HepG2 (cell line): Measurements from ENCODE around the gene AJUBA. TPM values are rescaled to one million over a fixed set of nuclear protein-coding genes. Genes with fewer than 3 reads are reported as not detected.

Experiments
- ADNP ChIP-seq: sonication (generic); formaldehyde crosslinking; IDR thresholded peaks from 2 replicates; pipeline ENCODE4 v1.4.0; 2020; ENCODE audit warnings: missing genetic modification reagents
- ARNT2 ChIP-seq: sonication (generic); formaldehyde crosslinking; IDR thresholded peaks from 2 replicates; pipeline ENCODE4 v1.8.0; 2022; ENCODE audit warnings: mild to moderate bottlenecking, low read depth, missing genetic modification reagents, moderate library complexity
- CTCF ChIP-seq: sonication (generic); formaldehyde crosslinking; IDR thresholded peaks from 2 replicates; pipeline ENCODE4 v1.5.0; 2020; ENCODE audit warnings: mild to moderate bottlenecking, missing genetic modification reagents, moderate library complexity
- DDIT3 ChIP-seq: sonication (generic); formaldehyde crosslinking; IDR thresholded peaks from 2 replicates; pipeline ENCODE4 v1.4.0; 2020; ENCODE audit warnings: mild to moderate bottlenecking, missing genetic modification reagents
- MAX ChIP-seq: IDR thresholded peaks from 2 replicates; pipeline ENCODE4 v1.6.1; 2012; ENCODE audit warnings: inconsistent platforms
- NRL ChIP-seq: sonication (generic); formaldehyde crosslinking; IDR thresholded peaks from 2 replicates; pipeline ENCODE4 v1.5.0; 2020; ENCODE audit warnings: missing genetic modification reagents, mild to moderate bottlenecking, moderate library complexity, borderline replicate concordance
- PRDM10 ChIP-seq: sonication (generic); formaldehyde crosslinking; IDR thresholded peaks from 2 replicates; pipeline ENCODE4 v1.4.0; 2020; ENCODE audit warnings: low read depth, missing genetic modification reagents
- PTBP1 ChIP-seq: fragments of 200-400 bp; formaldehyde crosslinking; IDR thresholded peaks from 2 replicates; pipeline ENCODE4 v1.6.1; 2018; ENCODE audit warnings: low read length, low read depth; ENCODE audit not compliant: poor library complexity, severe bottlenecking
- SOX13 ChIP-seq, 3 experiments: fragments of 450-650 bp in 1 of 3; sonication (generic) in 1 of 3; formaldehyde crosslinking in 1 of 3; IDR thresholded peaks in 2 of 3; conservative IDR thresholded peaks in 1 of 3; 2 replicates each; pipeline versions ENCODE4 v1.5.0 to v1.6.1; 2016 to 2020; ENCODE audit warnings: antibody characterized with exemption in 1 of 3, mild to moderate bottlenecking in 1 of 3, missing compliant biosample characterization in 1 of 3, missing genetic modification reagents in 1 of 3, moderate library complexity in 1 of 3
- TGIF2 ChIP-seq: IDR thresholded peaks from 2 replicates; pipeline ENCODE4 v1.6.1; 2016; ENCODE audit warnings: control low read depth, missing compliant biosample characterization
- ZFP90 ChIP-seq: sonication (generic); formaldehyde crosslinking; IDR thresholded peaks from 2 replicates; pipeline ENCODE4 v1.8.0; 2022; ENCODE audit warnings: missing genetic modification reagents, mild to moderate bottlenecking, inconsistent platforms, borderline replicate concordance
- ZNF138 ChIP-seq: sonication (generic); formaldehyde crosslinking; IDR thresholded peaks from 2 replicates; pipeline ENCODE4 v1.5.0; 2020; ENCODE audit warnings: mild to moderate bottlenecking, low read depth, missing genetic modification reagents
- ZNF280D ChIP-seq: sonication (generic); formaldehyde crosslinking; IDR thresholded peaks from 2 replicates; pipeline ENCODE4 v1.5.1; 2020; ENCODE audit warnings: mild to moderate bottlenecking, missing genetic modification reagents
- ZNF383 ChIP-seq: sonication (generic); formaldehyde crosslinking; IDR thresholded peaks from 2 replicates; pipeline ENCODE4 v1.4.0; 2020; ENCODE audit warnings: missing genetic modification reagents, mild to moderate bottlenecking, borderline replicate concordance
- ZNF557 ChIP-seq: sonication (generic); formaldehyde crosslinking; IDR thresholded peaks from 2 replicates; pipeline ENCODE4 v1.4.0; 2020; ENCODE audit warnings: missing genetic modification reagents
- ZNF558 ChIP-seq: sonication (generic); formaldehyde crosslinking; IDR thresholded peaks from 2 replicates; pipeline ENCODE4 v1.9.0; 2022; ENCODE audit warnings: mild to moderate bottlenecking, missing genetic modification reagents, borderline replicate concordance
- ZNF567 ChIP-seq: sonication (generic); formaldehyde crosslinking; IDR thresholded peaks from 2 replicates; pipeline ENCODE4 v1.8.1; 2023; ENCODE audit warnings: mild to moderate bottlenecking, missing genetic modification reagents, borderline replicate concordance
- polyA plus RNA-seq, 8 experiments: library from polyadenylated mRNA; depleted of rRNA in 3 of 8; stranded (reverse) in 7 of 8; unstranded in 1 of 8; fragments of >200 nt; fragmentation: Illumina TruSeq in 4 of 8; extraction: Trizol in 4 of 8; gene quantifications; 2 replicates each; pipeline versions ENCODE4 v1.2.1 to v1.2.3, GENCODE V29; 2011 to 2016; ENCODE audit warnings: low read depth in 4 of 8, missing spikeins in 1 of 8, mixed read lengths in 1 of 8; ENCODE audit not compliant: insufficient read depth in 1 of 8
- total RNA-seq, 5 experiments: library from RNA; depleted of rRNA; stranded (reverse); fragments of >200 nt; fragmentation: Illumina TruSeq; extraction: Trizol; gene quantifications; 2 replicates each; pipeline ENCODE4 v1.2.3, GENCODE V29; 2016; ENCODE audit warnings: low read depth in 1 of 5

The AJUBA gene
- total and polyA plus RNA-seq, 2 of the 13 experiments (the other 11 are each of a cell fraction or from before 2014, with no cell fraction given), result 157 to 241 TPM

GRCh38 chr14:22981090-22981875, 1.1 kb downstream of the AJUBA start (continued):
- peak; percentile 86; the same call in 1 of the 2 replicates for TF ChIP-seq ZNF280D (CRISPR knock-in tag)
- no peak for TF ChIP-seq ZNF557 (CRISPR knock-in tag)
- TF ChIP-seq NRL (CRISPR knock-in tag), result no peak
- no peak for TF ChIP-seq ZFP90 (CRISPR knock-in tag)
- TF ChIP-seq MAX, result no peak
- 0 out of 2 replicates have a peak, but pooled peaks have one; percentile 30 for TF ChIP-seq ZNF383 (CRISPR knock-in tag)
- no peak for TF ChIP-seq PTBP1
- TF ChIP-seq ARNT2 (CRISPR knock-in tag), result no peak
- no peak for TF ChIP-seq TGIF2 (CRISPR knock-in tag)
- peak; percentile 71 for TF ChIP-seq ZNF567 (CRISPR knock-in tag)
- no peak for TF ChIP-seq SOX13 (IDR thresholded peaks at IDR 0.05)
- TF ChIP-seq SOX13 (CRISPR knock-in tag; conservative IDR thresholded peaks at IDR 0.05 in 1 of 2, IDR thresholded peaks at IDR 0.05 in 1 of 2), result peak in 1 of 2 experiments; percentile 88; a peak in 2 of 4 replicates
- no peak; the same call in 1 of the 2 replicates for TF ChIP-seq PRDM10 (CRISPR knock-in tag)
- TF ChIP-seq DDIT3 (CRISPR knock-in tag), result no peak
- no peak for TF ChIP-seq ZNF558
- TF ChIP-seq ZNF138 (CRISPR knock-in tag), result peak; percentile 83
- TF ChIP-seq ADNP (CRISPR knock-in tag), result no peak
- TF ChIP-seq CTCF (CRISPR knock-in tag), result no peak
